ENCODE data around the gene KRIT1.
A peak's percentile ranks its signal among the peaks of the same experiment; 100 is the strongest.

GRCh38 chr7:92245487-92246359, at the start of gene KRIT1, which contains the start of gene ANKIB1:
- TF ChIP-seq TCF12 (IDR thresholded peaks at IDR 0.05; ENCODE audit: low read depth) (peak; percentile 47), EP300 (IDR thresholded peaks at IDR 0.05; ENCODE audit: borderline replicate concordance) (peak; percentile 32; the same call in 1 of the 2 replicates), RAD21 (IDR thresholded peaks at IDR 0.05; ENCODE audit: low read depth) (no peak), CREB1 (IDR thresholded peaks at IDR 0.05; ENCODE audit: low read depth) (no peak), REST (IDR thresholded peaks at IDR 0.05; ENCODE audit: low read depth) (no peak), NFIC (IDR thresholded peaks at IDR 0.05) (no peak; the same call in 1 of the 2 replicates), USF1 (IDR thresholded peaks at IDR 0.05) (peak; percentile 30; the same call in 1 of the 2 replicates), EGR1 (IDR thresholded peaks at IDR 0.05) (no peak), TEAD4 (IDR thresholded peaks at IDR 0.05) (no peak), ZBTB7A (IDR thresholded peaks at IDR 0.05; ENCODE audit: low read depth) (peak; percentile 69; the same call in 1 of the 2 replicates), CEBPB (IDR thresholded peaks at IDR 0.05) (no peak), YY1 (IDR thresholded peaks at IDR 0.05; ENCODE audit: low read depth) (0 out of 2 replicates have a peak, but pooled peaks have one; percentile 29)
- TF ChIP-seq, protein P1, sequence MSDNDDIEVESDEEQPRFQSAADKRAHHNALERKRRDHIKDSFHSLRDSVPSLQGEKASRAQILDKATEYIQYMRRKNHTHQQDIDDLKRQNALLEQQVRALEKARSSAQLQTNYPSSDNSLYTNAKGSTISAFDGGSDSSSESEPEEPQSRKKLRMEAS (IDR thresholded peaks at IDR 0.05): peak; percentile 92
